Panc1 (cell line): ENCODE data around the gene IGF1.

ENCODE experiments used
- POLR2AphosphoS5 ChIP-seq: IDR thresholded peaks from 2 replicates; pipeline ENCODE4 v1.6.1; 2012; ENCODE audit warnings: mild to moderate bottlenecking, low read depth, low read length, moderate library complexity
- SIN3A ChIP-seq: IDR thresholded peaks from 2 replicates; pipeline ENCODE4 v1.6.1; 2012; ENCODE audit warnings: low read depth, mild to moderate bottlenecking, low read length, moderate library complexity, borderline replicate concordance; ENCODE audit not compliant: insufficient read depth
- TF ChIP-seq, protein P1 (sequence below): fragments of 450-650 bp; IDR thresholded peaks from 2 replicates; pipeline ENCODE4 v1.5.1; 2017; ENCODE audit warnings: mild to moderate bottlenecking
- TF ChIP-seq, protein P2 (sequence below), 2 experiments: IDR thresholded peaks; 2 replicates each; pipeline ENCODE4 v1.6.1; 2011 to 2012; ENCODE audit warnings: low read depth in 2 of 2, control low read depth in 1 of 2, low read length in 1 of 2, mild to moderate bottlenecking in 1 of 2, moderate library complexity in 1 of 2; ENCODE audit not compliant: insufficient read depth in 1 of 2

DNA sequence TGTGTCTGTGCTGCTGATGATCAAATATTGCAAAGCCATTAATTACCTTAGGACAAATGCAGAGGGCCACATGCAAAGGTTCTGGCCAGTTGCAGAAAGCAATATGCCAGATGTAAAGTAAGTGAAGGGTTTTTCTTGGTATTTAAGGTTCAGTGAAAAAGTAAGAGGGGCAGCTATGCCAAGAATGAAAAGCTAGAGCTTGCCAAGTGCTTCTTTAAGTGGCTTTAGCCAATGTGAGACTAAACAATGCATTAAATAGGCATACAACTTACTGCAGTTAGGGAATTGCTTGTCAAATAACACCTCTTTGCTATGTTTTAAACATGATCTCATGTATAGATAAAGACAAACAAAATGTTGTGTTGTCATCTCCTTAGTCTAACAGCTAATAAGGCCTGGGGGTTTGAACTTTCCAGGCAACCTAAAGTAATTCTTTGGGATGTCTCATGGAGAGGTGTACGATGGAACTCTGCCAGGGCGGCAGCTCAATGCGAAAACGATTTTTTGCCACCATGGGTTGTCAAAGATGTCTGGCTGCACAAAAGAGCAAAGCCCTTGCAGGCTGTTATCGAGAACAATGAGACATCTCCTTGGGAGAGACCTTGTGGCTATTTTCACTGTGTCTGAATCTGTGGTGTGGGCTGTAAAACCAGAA is 12.0 kb downstream of the IGF1 start:
- TF ChIP-seq, protein P1, sequence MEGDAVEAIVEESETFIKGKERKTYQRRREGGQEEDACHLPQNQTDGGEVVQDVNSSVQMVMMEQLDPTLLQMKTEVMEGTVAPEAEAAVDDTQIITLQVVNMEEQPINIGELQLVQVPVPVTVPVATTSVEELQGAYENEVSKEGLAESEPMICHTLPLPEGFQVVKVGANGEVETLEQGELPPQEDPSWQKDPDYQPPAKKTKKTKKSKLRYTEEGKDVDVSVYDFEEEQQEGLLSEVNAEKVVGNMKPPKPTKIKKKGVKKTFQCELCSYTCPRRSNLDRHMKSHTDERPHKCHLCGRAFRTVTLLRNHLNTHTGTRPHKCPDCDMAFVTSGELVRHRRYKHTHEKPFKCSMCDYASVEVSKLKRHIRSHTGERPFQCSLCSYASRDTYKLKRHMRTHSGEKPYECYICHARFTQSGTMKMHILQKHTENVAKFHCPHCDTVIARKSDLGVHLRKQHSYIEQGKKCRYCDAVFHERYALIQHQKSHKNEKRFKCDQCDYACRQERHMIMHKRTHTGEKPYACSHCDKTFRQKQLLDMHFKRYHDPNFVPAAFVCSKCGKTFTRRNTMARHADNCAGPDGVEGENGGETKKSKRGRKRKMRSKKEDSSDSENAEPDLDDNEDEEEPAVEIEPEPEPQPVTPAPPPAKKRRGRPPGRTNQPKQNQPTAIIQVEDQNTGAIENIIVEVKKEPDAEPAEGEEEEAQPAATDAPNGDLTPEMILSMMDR, result no peak
- TF ChIP-seq SIN3A (no peak), POLR2AphosphoS5 (no peak)
- TF ChIP-seq, protein P2, sequence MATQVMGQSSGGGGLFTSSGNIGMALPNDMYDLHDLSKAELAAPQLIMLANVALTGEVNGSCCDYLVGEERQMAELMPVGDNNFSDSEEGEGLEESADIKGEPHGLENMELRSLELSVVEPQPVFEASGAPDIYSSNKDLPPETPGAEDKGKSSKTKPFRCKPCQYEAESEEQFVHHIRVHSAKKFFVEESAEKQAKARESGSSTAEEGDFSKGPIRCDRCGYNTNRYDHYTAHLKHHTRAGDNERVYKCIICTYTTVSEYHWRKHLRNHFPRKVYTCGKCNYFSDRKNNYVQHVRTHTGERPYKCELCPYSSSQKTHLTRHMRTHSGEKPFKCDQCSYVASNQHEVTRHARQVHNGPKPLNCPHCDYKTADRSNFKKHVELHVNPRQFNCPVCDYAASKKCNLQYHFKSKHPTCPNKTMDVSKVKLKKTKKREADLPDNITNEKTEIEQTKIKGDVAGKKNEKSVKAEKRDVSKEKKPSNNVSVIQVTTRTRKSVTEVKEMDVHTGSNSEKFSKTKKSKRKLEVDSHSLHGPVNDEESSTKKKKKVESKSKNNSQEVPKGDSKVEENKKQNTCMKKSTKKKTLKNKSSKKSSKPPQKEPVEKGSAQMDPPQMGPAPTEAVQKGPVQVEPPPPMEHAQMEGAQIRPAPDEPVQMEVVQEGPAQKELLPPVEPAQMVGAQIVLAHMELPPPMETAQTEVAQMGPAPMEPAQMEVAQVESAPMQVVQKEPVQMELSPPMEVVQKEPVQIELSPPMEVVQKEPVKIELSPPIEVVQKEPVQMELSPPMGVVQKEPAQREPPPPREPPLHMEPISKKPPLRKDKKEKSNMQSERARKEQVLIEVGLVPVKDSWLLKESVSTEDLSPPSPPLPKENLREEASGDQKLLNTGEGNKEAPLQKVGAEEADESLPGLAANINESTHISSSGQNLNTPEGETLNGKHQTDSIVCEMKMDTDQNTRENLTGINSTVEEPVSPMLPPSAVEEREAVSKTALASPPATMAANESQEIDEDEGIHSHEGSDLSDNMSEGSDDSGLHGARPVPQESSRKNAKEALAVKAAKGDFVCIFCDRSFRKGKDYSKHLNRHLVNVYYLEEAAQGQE (IDR thresholded peaks at IDR 0.05; ENCODE audit: insufficient read depth in 1 of 2, low read depth in 2 of 2, low read length in 1 of 2), result no peak
